Activated CD4-positive, alpha-beta T cell treated with anti-CD3 and anti-CD28 coated beads, Interleukin-2, Interleukin-4, amounts not matched to agents 100 ng/mL and 50 ng/mL, durations not matched to agents 16 hours and 8 hours (primary cell): ENCODE measurements around the gene LRRC36.

Source experiments
- DNase-seq: peaks from one replicate; pipeline ENCODE4 v3.0.0-alpha.2; 2020; ENCODE audit warnings: low spot score

LRRC36 gene

GRCh38 chr16:67294938-67295361 is 31.7 kb upstream of the LRRC36 start:
- DNase-seq: no peak

- DNase-seq: no peak
Measured at GRCh38 chr16:67296420-67296819, 30.2 kb upstream of the LRRC36 start.

- no peak for DNase-seq
Measured at GRCh38 chr16:67298277-67298676, 28.3 kb upstream of the LRRC36 start.

GRCh38 chr16:67299269-67299668 is 27.3 kb upstream of the LRRC36 start:
- DNase-seq: no peak

- DNase-seq: no peak
Measured at GRCh38 chr16:67301080-67301782, 25.4 kb upstream of the LRRC36 start.

- DNase-seq: no peak
Measured at GRCh38 chr16:67302076-67302475, 24.5 kb upstream of the LRRC36 start.

GRCh38 chr16:67302970-67303369 is 23.6 kb upstream of the LRRC36 start:
- no peak for DNase-seq

GRCh38 chr16:67304020-67304419 is 22.6 kb upstream of the LRRC36 start:
- DNase-seq: no peak

- DNase-seq: no peak
Measured at GRCh38 chr16:67305216-67306071, 21.2 kb upstream of the LRRC36 start.

GRCh38 chr16:67310561-67310960 is 16.1 kb upstream of the LRRC36 start:
- no peak for DNase-seq

- DNase-seq: peak; percentile 98
Measured at GRCh38 chr16:67311607-67312488, 14.8 kb upstream of the LRRC36 start.

GRCh38 chr16:67312719-67313118 is 13.9 kb upstream of the LRRC36 start:
- no peak for DNase-seq

- no peak for DNase-seq
Measured at GRCh38 chr16:67317853-67318252, 8.8 kb upstream of the LRRC36 start.

GRCh38 chr16:67326115-67326471 is 522 bp upstream of the LRRC36 start:
- no peak for DNase-seq

- DNase-seq: no peak
Measured at GRCh38 chr16:67327743-67328142, 1.1 kb downstream of the LRRC36 start.

GRCh38 chr16:67329901-67330300 is 3.3 kb downstream of the LRRC36 start:
- no peak for DNase-seq

GRCh38 chr16:67333315-67333714 is 6.7 kb downstream of the LRRC36 start:
- DNase-seq: no peak

- no peak for DNase-seq
Measured at GRCh38 chr16:67336116-67336515, 9.5 kb downstream of the LRRC36 start.

- DNase-seq: no peak
Measured at GRCh38 chr16:67336648-67337047, 10.0 kb downstream of the LRRC36 start.

GRCh38 chr16:67339453-67339852 is 12.8 kb downstream of the LRRC36 start:
- peak; percentile 12 for DNase-seq

GRCh38 chr16:67341250-67341649 is 14.6 kb downstream of the LRRC36 start:
- DNase-seq: no peak

GRCh38 chr16:67342616-67343015 is 16.0 kb downstream of the LRRC36 start:
- DNase-seq: no peak
